ENCODE measurements around the gene CEBPG. TPM values are rescaled to one million over a fixed set of nuclear protein-coding genes. Genes with fewer than 3 reads are reported as not detected.
A peak's percentile ranks its signal among the peaks of the same experiment; 100 is the strongest.

CEBPG gene
- total RNA-seq, 1 donor from 2014 or later: 31.9 TPM

DNA sequence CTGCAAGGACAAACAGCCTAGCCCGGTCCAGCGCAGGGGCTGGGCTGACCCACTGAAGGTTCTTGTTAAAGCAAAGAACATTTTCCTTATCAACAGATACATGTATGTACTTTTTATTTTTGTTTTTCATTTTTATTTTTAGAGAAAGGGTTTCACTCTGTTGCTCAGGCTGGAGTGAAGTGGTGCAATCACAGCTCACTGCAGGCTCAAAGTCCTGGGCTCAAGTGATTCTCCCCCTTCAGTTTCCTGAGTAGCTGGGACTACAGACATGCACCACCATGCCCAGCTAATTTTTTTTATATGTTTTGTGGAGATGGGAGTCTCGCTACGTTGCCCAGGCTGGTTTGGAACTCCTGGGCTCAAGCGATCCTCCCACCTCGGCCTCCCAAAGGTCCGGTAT, 47.9 kb downstream of the CEBPG start:
- no peak for DNase-seq

DNA sequence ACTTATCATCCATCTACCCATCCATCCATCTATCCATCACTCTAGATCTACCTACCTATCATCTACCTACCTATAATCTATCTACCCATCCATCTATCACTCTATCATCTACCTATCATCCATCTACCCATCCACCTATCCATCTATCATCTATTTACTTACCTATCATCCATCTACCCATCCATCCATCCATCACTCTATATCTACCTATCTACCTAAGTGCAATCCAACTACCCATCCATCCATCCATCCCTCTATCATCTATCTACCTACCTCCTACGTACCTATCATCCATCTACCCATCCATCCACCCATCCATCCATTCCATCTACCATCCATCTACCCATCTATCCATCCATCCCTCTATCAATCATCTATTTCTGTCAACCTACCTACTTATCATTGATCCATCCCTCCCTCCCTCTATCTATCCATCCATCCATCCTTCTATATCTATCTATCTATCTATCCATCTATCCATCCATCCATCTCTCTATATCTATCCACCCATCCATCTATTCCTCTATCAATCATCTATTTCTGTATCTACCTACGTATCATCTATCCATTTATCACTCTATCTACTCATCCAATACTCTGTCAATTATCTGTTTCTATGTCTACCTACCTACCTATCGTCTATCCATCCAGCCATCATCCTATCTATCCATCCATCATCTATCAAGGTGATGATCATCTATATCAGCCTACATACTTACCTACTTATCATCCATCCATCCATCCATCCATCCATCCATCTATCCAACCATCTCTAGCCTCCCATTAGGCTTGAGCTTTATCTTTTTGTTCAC, 49.1 kb downstream of the CEBPG start:
- DNase-seq: no peak

GRCh38 chr19:33424181-33424580, 50.7 kb downstream of the CEBPG start:
- no peak for DNase-seq

GRCh38 chr19:33426621-33427361, 53.3 kb downstream of the CEBPG start:
- DNase-seq: no peak

DNA sequence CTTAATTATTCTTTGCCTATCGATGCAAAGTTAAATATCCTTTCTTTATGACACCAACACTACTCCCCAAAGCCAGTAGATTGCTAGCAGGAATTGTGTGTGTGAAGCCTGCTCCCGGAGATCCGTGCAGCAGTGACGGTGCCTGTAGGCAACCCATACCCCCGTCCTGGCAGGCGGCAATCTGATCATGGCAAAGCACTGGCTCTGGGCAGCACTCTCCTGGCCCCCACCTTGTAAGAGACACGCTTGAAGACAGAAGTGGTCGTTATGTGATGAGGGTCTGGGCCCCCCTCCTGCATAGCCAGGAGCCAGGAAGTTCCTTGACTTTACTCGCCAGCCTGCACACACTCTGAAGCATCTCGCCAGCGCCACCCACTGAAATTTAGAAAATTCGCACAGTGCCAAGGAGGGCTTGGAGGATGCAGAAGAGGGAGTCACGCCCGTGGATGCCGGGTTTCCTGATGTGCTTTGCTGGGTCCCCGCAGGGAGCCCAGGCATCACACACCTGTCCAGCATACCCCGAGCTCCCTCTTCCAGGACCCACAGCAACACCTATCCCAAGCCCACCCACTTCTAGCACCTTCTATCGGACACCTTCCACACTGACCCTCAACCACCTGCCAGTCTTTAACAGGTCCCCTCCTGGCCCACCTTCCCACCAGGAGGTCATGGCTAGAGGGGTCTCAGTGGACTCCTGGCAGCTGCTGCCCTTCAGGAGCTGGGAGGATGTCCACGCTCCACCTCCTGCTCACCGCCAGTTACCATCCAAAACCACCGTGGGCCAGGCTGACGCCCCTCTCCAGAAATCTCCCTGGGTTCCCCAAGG, 54.5 kb downstream of the CEBPG start:
- no peak for DNase-seq

DNA sequence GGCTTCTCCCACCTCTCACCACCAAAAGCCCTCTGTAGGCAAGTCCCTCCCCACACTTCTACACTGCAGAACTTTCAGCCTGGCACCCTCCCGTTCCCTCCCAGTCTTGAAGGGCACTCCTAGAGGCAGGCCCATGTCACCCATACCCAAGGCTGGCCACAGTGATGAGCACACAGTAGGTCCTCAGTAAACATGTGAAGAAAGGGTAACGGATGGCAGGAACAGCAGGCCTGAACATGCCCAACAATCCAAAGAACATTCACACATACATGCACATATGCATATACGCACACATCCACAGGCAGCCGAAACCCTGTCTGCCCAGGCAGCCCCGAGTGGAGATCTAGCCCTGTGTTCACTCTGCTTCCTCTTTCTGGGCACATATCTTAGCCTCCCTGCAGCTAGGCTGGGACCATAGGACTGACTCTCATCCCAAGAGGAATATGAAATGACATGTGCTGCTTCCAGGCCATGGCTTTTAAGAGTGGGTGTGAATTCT, 55.2 kb downstream of the CEBPG start:
- DNase-seq: no peak

DNA sequence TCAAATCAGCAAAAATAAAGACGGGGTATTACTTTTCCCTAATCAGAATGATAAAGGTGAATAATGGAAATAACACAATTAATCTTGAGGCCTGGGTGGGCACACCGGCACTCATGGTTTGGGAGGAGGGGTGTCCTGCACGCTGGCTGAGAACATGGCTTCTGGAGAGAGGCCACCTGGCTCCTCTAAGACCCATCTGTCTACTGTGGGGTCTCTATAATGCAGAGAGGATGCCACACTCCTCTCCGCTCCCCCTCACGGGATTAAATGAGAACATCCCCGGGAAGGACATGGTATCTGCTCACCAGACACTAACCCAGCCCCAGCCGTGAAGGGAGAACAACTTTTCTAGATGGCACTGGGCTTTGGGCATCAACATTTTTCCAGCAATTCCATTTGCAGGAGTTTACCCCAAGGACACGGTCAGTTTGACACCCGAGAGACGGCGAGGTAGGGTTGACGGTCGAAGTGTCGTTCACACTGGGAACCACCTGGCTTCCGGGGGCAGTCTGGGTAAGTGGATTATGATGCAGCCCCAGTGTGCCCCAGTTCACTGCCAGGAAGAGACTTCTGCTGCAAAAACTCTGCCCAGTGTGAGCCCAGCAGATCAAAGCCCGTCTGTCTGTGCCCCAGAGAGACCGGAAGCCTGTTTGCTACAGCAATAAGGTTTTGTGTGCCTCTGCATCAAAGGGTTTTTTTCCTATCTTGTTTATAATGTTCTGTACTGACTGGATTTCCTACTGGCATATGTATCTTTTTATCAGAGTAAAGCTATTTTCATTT, 56.6 kb downstream of the CEBPG start:
- no peak for DNase-seq

- peak; percentile 88 for DNase-seq
These were observed 57.3 kb downstream of the CEBPG start for GRCh38 chr19:33430674-33431277.

- peak; percentile 36 for DNase-seq
These were observed 58.5 kb downstream of the CEBPG start for GRCh38 chr19:33432015-33432414.

Other genes starting within 250 kb of the CEBPG start
- gene WDR88, start 241.6 kb upstream of the CEBPG start, total RNA-seq: not detected
- 24.4 TPM for gene LRP3, start 179.4 kb upstream of the CEBPG start, total RNA-seq
- gene SLC7A10, start 147.9 kb upstream of the CEBPG start, total RNA-seq: 3.1 TPM
- 14.6 TPM for gene CEBPA, start 71.2 kb upstream of the CEBPG start, total RNA-seq
- 32.6 TPM for gene PEPD, start 148.1 kb downstream of the CEBPG start, total RNA-seq
- 0.41 TPM for gene CHST8, start 248.2 kb downstream of the CEBPG start, total RNA-seq